ENCODE results near the gene SRPK2.
"Not testable (repeated sequence)": the region's sequence is repeated elsewhere in the genome, so short reads cannot be mapped to it uniquely, and the experiment has no call there.

The SRPK2 gene

DNA sequence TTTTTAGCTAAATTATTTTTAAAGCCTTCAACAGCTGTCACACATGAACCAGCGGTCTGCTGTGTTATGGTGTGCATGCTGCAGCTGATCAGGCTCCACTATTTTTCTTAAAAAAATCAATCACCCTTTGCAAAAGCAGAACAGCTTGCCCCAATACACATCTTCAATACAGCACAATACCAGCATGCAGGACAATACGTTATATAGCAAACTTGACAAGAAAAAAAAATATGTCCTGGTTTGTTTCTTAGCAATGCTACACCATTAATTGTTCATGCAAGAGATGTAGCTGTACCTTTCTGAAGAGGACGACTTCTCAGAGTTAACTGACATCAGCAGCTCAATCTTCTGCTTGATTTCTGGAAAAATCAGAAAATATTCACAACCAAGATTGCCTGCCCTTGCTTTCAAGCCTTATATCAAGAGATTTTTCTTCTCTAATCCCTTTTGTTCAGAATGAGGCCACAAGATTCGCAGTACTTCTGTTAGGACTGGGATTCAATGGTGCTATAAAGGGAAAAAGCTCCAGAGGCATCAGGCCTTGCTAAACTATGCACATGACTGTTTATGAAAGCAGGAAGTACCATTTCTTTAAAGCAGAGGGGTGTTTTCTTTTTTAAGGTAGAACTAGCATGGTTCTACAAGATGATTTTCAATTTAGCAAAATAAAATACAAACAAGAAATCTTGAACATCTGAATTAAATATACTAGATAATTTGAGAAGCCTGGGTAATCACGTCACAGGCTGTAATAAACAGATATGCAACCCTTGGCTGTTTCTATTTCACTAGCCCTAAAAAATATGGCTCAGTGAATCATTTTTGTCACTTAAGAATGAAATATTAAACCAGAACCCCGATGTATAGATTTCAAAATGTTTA is 120.0 kb downstream of the SRPK2 start:
- in situ Hi-C loops (cut with HindIII; ENCODE audit: low pct_ligation_motif_present, low sequenced_read_pairs), result no loop called here
- Histone ChIP-seq H3K4me3 (ENCODE audit: low read depth, low read length) (peak overlapping the region; percentile 49), H3K27me3 (replicated peaks) (no peaks in the 10 kb centered on the region), H3K36me3 (replicated peaks) (no peaks in the 10 kb centered on the region), H3K27ac (peak overlapping the region; percentile 74)
- peak; percentile 21 for DNase-seq
- TF ChIP-seq, protein P1, sequence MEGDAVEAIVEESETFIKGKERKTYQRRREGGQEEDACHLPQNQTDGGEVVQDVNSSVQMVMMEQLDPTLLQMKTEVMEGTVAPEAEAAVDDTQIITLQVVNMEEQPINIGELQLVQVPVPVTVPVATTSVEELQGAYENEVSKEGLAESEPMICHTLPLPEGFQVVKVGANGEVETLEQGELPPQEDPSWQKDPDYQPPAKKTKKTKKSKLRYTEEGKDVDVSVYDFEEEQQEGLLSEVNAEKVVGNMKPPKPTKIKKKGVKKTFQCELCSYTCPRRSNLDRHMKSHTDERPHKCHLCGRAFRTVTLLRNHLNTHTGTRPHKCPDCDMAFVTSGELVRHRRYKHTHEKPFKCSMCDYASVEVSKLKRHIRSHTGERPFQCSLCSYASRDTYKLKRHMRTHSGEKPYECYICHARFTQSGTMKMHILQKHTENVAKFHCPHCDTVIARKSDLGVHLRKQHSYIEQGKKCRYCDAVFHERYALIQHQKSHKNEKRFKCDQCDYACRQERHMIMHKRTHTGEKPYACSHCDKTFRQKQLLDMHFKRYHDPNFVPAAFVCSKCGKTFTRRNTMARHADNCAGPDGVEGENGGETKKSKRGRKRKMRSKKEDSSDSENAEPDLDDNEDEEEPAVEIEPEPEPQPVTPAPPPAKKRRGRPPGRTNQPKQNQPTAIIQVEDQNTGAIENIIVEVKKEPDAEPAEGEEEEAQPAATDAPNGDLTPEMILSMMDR (IDR thresholded peaks at IDR 0.05; ENCODE audit: low read depth, low read length, missing control alignments), result no peak

DNA sequence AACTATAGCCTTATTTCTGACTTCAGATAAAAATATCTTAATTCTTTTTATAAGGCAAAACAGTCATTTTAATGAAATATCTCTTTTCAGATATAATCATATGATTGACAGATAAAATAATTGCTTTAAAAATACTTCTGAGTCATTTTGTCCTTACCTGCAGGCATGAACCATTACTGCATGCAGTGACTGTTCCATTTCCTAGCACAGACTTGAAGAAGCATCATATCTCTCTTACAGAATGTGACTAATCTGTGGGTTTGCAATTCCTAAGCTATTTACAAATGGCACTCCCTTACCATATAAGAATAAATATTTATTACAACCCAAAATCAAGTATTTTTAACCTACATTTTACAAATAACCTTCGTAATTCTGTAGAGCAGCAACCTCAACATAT is 120.7 kb downstream of the SRPK2 start:
- peak; percentile 68 for DNase-seq

DNA sequence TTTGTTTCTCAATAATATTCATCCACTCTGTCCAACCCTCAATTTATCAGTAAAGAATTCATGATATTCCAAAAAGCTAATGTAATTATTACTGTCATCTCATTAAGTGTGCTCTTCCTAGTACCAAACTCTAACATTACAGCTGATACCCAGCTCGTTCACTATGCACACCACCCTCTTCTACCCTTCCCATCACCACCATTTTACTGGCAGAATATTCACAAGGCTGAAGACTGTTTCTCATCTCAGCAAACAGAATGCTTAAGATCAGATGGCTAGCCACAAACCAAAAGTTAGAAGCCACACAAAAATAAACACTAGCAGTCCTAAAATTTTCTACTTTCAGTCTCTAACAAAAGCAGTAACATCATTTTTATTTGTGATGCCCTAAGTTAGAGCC is 121.5 kb downstream of the SRPK2 start:
- TF ChIP-seq, protein P1 (IDR thresholded peaks at IDR 0.05; ENCODE audit: low read depth, low read length, missing control alignments), result no peak
- in situ Hi-C loops (cut with HindIII; ENCODE audit: low pct_ligation_motif_present, low sequenced_read_pairs), result no loop called here

More for the DNA sequence above, 120.7 kb downstream of the SRPK2 start:
- Histone ChIP-seq H3K27ac (peak overlapping the region; percentile 74), H3K36me3 (replicated peaks) (no peaks in the 10 kb centered on the region), H3K27me3 (replicated peaks) (no peaks in the 10 kb centered on the region), H3K4me3 (ENCODE audit: low read depth, low read length) (peak overlapping the region; percentile 49)
- TF ChIP-seq, protein P1 (IDR thresholded peaks at IDR 0.05; ENCODE audit: low read depth, low read length, missing control alignments), result no peak
- in situ Hi-C loops (cut with HindIII; ENCODE audit: low pct_ligation_motif_present, low sequenced_read_pairs), result no loop called here

DNA sequence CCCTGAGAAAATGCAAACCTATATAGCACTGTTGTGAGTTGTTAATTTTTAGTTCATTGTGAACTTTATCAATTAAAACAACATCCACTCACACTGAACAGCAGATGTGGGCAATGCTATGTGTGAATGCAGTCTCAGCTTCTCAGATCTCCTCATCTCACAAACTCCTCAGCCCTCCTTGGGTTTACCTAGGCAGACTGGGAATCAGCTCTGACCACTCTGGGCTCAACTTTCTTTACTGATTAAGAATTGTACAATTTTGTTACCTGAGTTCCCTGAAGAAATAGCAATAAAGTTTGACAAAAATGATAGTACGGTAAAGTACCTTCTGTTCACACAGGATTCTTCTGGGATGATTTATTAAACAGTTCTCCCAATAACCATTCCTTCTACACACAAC is 124.0 kb downstream of the SRPK2 start:
- Histone ChIP-seq H3K4me3 (ENCODE audit: low read depth, low read length) (no peak overlapping the region), H3K36me3 (replicated peaks) (no peaks in the 10 kb centered on the region), H3K27me3 (replicated peaks) (no peaks in the 10 kb centered on the region), H3K27ac (no peak overlapping the region)
- no peak for DNase-seq
- TF ChIP-seq, protein P1 (IDR thresholded peaks at IDR 0.05; ENCODE audit: low read depth, low read length, missing control alignments), result no peak
- in situ Hi-C loops (cut with HindIII; ENCODE audit: low pct_ligation_motif_present, low sequenced_read_pairs), result no loop called here

More for the DNA sequence above, 121.5 kb downstream of the SRPK2 start:
- Histone ChIP-seq H3K27me3 (replicated peaks) (no peaks in the 10 kb centered on the region), H3K27ac (no peak overlapping the region), H3K4me3 (ENCODE audit: low read depth, low read length) (no peak overlapping the region), H3K36me3 (replicated peaks) (no peaks in the 10 kb centered on the region)
- no peak for DNase-seq

DNA sequence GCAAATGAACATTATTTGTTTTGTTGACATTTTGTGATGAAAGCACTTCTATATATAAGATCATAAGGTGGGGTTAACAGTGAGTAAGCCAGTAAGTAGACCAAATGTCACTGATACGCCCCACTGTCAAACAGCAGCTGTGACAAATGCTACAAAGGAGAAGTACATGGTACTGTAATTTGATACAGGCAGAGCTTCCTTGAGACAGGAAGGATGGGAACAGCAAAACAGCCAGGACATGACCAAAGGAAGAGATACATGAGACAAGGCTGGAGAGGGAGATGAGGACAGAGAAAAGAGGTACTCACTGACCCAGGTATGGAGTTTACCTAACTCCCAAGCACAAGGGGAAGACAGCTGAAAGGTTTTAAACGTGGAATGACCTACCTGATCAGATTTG is 127.0 kb downstream of the SRPK2 start:
- H3K36me3 ChIP-seq (replicated peaks), result no peaks in the 10 kb centered on the region
- no peak overlapping the region for H3K27ac ChIP-seq
- in situ Hi-C loops (cut with HindIII; ENCODE audit: low pct_ligation_motif_present, low sequenced_read_pairs), result no loop called here
- TF ChIP-seq, protein P1 (IDR thresholded peaks at IDR 0.05; ENCODE audit: low read depth, low read length, missing control alignments), result no peak
- no peaks in the 10 kb centered on the region for H3K27me3 ChIP-seq (replicated peaks)
- no peak for DNase-seq
- H3K4me3 ChIP-seq (ENCODE audit: low read depth, low read length), result no peak overlapping the region

DNA sequence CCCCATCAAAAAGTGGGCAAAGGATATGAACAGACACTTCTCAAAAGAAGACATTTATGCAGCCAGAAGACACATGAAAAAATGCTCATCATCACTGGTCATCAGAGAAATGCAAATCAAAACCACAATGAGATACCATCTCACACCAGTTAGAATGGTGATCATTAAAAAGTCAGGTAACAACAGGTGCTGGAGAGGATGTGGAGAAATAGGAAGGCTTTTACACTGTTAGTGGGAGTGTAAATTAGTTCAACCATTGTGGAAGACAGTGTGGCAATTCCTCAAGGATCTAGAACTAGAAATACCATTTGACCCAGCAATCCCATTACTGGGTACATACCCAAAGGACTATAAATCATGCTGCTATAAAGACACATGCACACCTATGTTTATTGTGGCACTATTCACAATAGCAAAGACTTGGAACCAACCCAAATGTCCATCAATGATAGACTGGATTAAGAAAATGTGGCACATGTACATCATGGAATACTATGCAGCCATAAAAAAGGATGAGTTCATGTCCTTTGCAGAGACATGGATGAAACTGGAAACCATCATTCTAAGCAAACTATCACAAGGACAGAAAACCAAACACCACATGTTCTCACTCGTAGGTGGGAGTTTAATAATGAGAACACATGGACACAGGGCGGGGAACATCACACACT is 128.4 kb downstream of the SRPK2 start:
- H3K27me3 ChIP-seq (replicated peaks); H3K36me3 ChIP-seq (replicated peaks); H3K4me3 ChIP-seq (ENCODE audit: low read depth, low read length); DNase-seq; in situ Hi-C loops (cut with HindIII; ENCODE audit: low pct_ligation_motif_present, low sequenced_read_pairs); H3K27ac ChIP-seq: not testable (repeated sequence)

GRCh38 chr7:105258919-105259318 is 129.8 kb downstream of the SRPK2 start:
- in situ Hi-C loops (cut with HindIII; ENCODE audit: low pct_ligation_motif_present, low sequenced_read_pairs); H3K4me3 ChIP-seq (ENCODE audit: low read depth, low read length): not testable (repeated sequence)

More at GRCh38 chr7:105258919-105259318, 129.8 kb downstream of the SRPK2 start:
- DNase-seq; H3K27me3 ChIP-seq (replicated peaks); H3K36me3 ChIP-seq (replicated peaks); H3K27ac ChIP-seq: not testable (repeated sequence)

Measured in brain microvascular endothelial cell (primary cell).